PC-9 (cell line): ENCODE data around the gene CASKIN1. TPM values are rescaled to one million over a fixed set of nuclear protein-coding genes. Genes with fewer than 3 reads are reported as not detected.

Experiments
- BruUV-seq: library from RNA; stranded (reverse); fragments of 400-500 nt; replicated peaks from 2 replicates; lab custom pipeline; 2021; lab: Mats Ljungman, UMichigan
- CTCF ChIA-PET: fragments of 300-600 bp; sonication (Branson Sonifier 250); formaldehyde crosslinking; loops from one replicate; lab custom pipeline; 2022; ENCODE audit warnings: antibody characterized with exemption; lab: Charles Lee
- POLR2A ChIA-PET: fragments of 300-600 bp; sonication (Branson Sonifier 250); formaldehyde crosslinking; loops from one replicate; lab custom pipeline; 2022; ENCODE audit warnings: antibody characterized with exemption; ENCODE audit not compliant: unreplicated experiment; lab: Charles Lee
- DNase-seq, 2 experiments: peaks; one replicate each; pipeline versions ENCODE4 v3.0.0 to v3.0.0-alpha.2; 2015 to 2022; ENCODE audit warnings: mixed read lengths in 1 of 2
- H2AFZ ChIP-seq: fragments of 200-600 bp; sonication (generic); 2 replicates; pipeline ENCODE4 v1.8.1; 2017; ENCODE audit warnings: antibody characterized with exemption
- H3F3A ChIP-seq: fragments of 200-600 bp; sonication (generic); 2 replicates; pipeline ENCODE4 v1.8.1; 2017; ENCODE audit warnings: antibody characterized with exemption, mild to moderate bottlenecking, low read depth; ENCODE audit not compliant: insufficient read depth
- H3K27ac ChIP-seq: fragments of 200-600 bp; sonication (generic); 2 replicates; pipeline ENCODE4 v1.6.1; 2016; ENCODE audit warnings: mixed run types
- H3K27me3 ChIP-seq: fragments of 200-600 bp; sonication (generic); 2 replicates; pipeline ENCODE4 v1.6.1; 2016; ENCODE audit warnings: low read depth, mixed run types; ENCODE audit not compliant: insufficient read depth
- H3K36me3 ChIP-seq: fragments of 200-600 bp; sonication (generic); 2 replicates; pipeline ENCODE4 v1.6.1; 2016; ENCODE audit warnings: low read depth, mixed run types
- H3K4me1 ChIP-seq: fragments of 200-600 bp; sonication (generic); replicated peaks from 2 replicates; pipeline ENCODE4 v1.6.1; 2016; ENCODE audit warnings: mixed run types; ENCODE audit not compliant: insufficient read depth
- H3K4me2 ChIP-seq: fragments of 200-600 bp; sonication (generic); 2 replicates; pipeline ENCODE4 v1.6.1; 2017; ENCODE audit warnings: mixed run types
- H3K4me3 ChIP-seq: fragments of 200-600 bp; sonication (generic); 2 replicates; pipeline ENCODE4 v1.6.1; 2016; ENCODE audit warnings: mixed run types
- H3K79me2 ChIP-seq: fragments of 200-600 bp; sonication (generic); 2 replicates; pipeline ENCODE4 v1.6.1; 2017; ENCODE audit warnings: low read depth, mixed run types
- H3K9me2 ChIP-seq: fragments of 200-600 bp; sonication (generic); 2 replicates; pipeline ENCODE4 v1.8.1; 2017; ENCODE audit warnings: mild to moderate bottlenecking; ENCODE audit not compliant: insufficient read depth
- H3K9me3 ChIP-seq: fragments of 200-600 bp; sonication (generic); 2 replicates; pipeline ENCODE4 v1.8.1; 2016; ENCODE audit warnings: low read depth; ENCODE audit not compliant: insufficient read depth
- H4K20me1 ChIP-seq: fragments of 200-600 bp; sonication (generic); 2 replicates; pipeline ENCODE4 v1.8.1; 2017; ENCODE audit not compliant: insufficient read depth
- CTCF ChIP-seq: fragments of 200-600 bp; sonication (generic); conservative IDR thresholded peaks from 2 replicates; pipeline ENCODE4 v1.6.1; 2017; ENCODE audit warnings: mixed run types, antibody characterized with exemption, mild to moderate bottlenecking, moderate library complexity
- EZH2 ChIP-seq: fragments of 200-600 bp; sonication (generic); IDR thresholded peaks from 2 replicates; pipeline ENCODE4 v1.8.0; 2017; ENCODE audit warnings: antibody characterized with exemption, low read depth
- intact Hi-C: fragments of 100-400 bp; cut with micrococcal nuclease; formaldehyde crosslinking; loops from one replicate; pipeline ENCODE4 v1.10.0; 2022; ENCODE audit not compliant: unreplicated experiment
- total RNA-seq: library from RNA; stranded (reverse); gene quantifications from 2 replicates; pipeline ENCODE4 v1.2.3, GENCODE V29; 2021

The CASKIN1 gene
- total RNA-seq, 1 experiment from 2014 or later = 2.1 TPM

GRCh38 chr16:2244301-2244700 is 47.9 kb upstream of the CASKIN1 start:
- H3K27me3 ChIP-seq = no peaks in the 10 kb centered on the region
- H2AFZ ChIP-seq = no peak overlapping the region
- peaks cover 22% of the 10 kb centered on the region for H3K79me2 ChIP-seq
- H3K9me2 ChIP-seq = no peaks in the 10 kb centered on the region
- H3K4me1 ChIP-seq = peaks cover 3% of the 10 kb centered on the region; the same call in 1 of the 2 replicates
- CTCF ChIA-PET = no interaction called here
- intact Hi-C loops = no loop called here
- H3K4me2 ChIP-seq = no peak overlapping the region
- H3K4me3 ChIP-seq = no peak overlapping the region
- BruUV-seq = no TSS peak
- no peak overlapping the region for H3K27ac ChIP-seq
- POLR2A ChIA-PET = no interaction called here
- peaks cover 38% of the 10 kb centered on the region for H4K20me1 ChIP-seq
- peaks cover 23% of the 10 kb centered on the region for H3F3A ChIP-seq
- TF ChIP-seq CTCF = no peak
- TF ChIP-seq EZH2 = no peak
- no peak for DNase-seq
- H3K36me3 ChIP-seq = no peaks in the 10 kb centered on the region; the same call in none of the 2 replicates
- no peaks in the 10 kb centered on the region for H3K9me3 ChIP-seq

GRCh38 chr16:2243781-2244180 is 47.4 kb upstream of the CASKIN1 start:
- Histone ChIP-seq H3K4me3 (no peak overlapping the region), H2AFZ (no peak overlapping the region), H3K4me2 (no peak overlapping the region), H3K27me3 (no peaks in the 10 kb centered on the region), H3K36me3 (no peaks in the 10 kb centered on the region; the same call in none of the 2 replicates), H3F3A (peaks cover 28% of the 10 kb centered on the region), H3K9me2 (no peaks in the 10 kb centered on the region), H3K4me1 (no peaks in the 10 kb centered on the region), H3K79me2 (peaks cover 18% of the 10 kb centered on the region), H3K9me3 (no peaks in the 10 kb centered on the region), H4K20me1 (peaks cover 34% of the 10 kb centered on the region; the same call in 1 of the 2 replicates), H3K27ac (no peak overlapping the region)
- DNase-seq = no peak
- BruUV-seq = no TSS peak
- TF ChIP-seq EZH2 (no peak), CTCF (no peak)
- intact Hi-C loops = no loop called here
- ChIA-PET CTCF (no interaction called here), POLR2A (no interaction called here)

- Histone ChIP-seq H3K79me2 (peaks cover 11% of the 10 kb centered on the region; the same call in 1 of the 2 replicates), H3K27ac (no peak overlapping the region), H3K4me2 (no peak overlapping the region), H3F3A (peaks cover 28% of the 10 kb centered on the region), H3K36me3 (no peaks in the 10 kb centered on the region; the same call in none of the 2 replicates), H3K4me3 (no peak overlapping the region), H3K4me1 (no peaks in the 10 kb centered on the region), H3K27me3 (no peaks in the 10 kb centered on the region), H3K9me2 (no peaks in the 10 kb centered on the region), H3K9me3 (no peaks in the 10 kb centered on the region), H2AFZ (no peak overlapping the region), H4K20me1 (peaks cover 35% of the 10 kb centered on the region)
- no peak for DNase-seq
- 0 out of 2 replicates have a peak, but pooled peaks have one; percentile 17 for TF ChIP-seq CTCF
- TF ChIP-seq EZH2 = no peak
- ChIA-PET CTCF (no interaction called here), POLR2A (interaction anchor here (0.6 kb wide), 1 partner anchor 308 kb away, joined by 10 read pairs; no protein-coding TSS in a partner anchor)
- intact Hi-C loops = no loop called here
- BruUV-seq = no TSS peak
Observed at GRCh38 chr16:2243031-2243528, 46.7 kb upstream of the CASKIN1 start.
